T-cell (primary cell): Measurements from ENCODE around the gene TMEM127. TPM values are rescaled to one million over a fixed set of nuclear protein-coding genes. Genes with fewer than 3 reads are reported as not detected.

ENCODE experiments used
- ATAC-seq, 4 experiments: fragments of 200-7000 bp in 3 of 4; fragments of 150-1000 bp in 1 of 4; cut with Tn5 transposase; replicated peaks in 1 of 4; 1 replicate in 3 of 4; 2 replicates in 1 of 4; pipeline ENCODE4 v1.10.0; 2021; ENCODE audit warnings: moderate library complexity in 3 of 4, mild to moderate bottlenecking in 2 of 4, moderate number of reproducible peaks in 1 of 4
- CTCF ChIA-PET, 2 donors: fragments of 300-600 bp; sonication (Branson Sonifier 250); formaldehyde crosslinking; loops; one replicate each; lab custom pipeline; 2022; ENCODE audit warnings: antibody characterized with exemption in 2 of 2; lab: Charles Lee
- POLR2A ChIA-PET, 2 donors: fragments of 300-600 bp; sonication (Branson Sonifier 250); formaldehyde crosslinking; loops; one replicate each; lab custom pipeline; 2022; ENCODE audit warnings: antibody characterized with exemption in 2 of 2; lab: Charles Lee
- DNase-seq, 35 experiments: peaks; one replicate each; pipeline versions ENCODE4 v3.0.0 to v3.0.0-alpha.2; 2013 to 2023
- H3K27ac ChIP-seq: one replicate; pipeline ENCODE4 v1.5.1; 2013; ENCODE audit warnings: low read length
- H3K27me3 ChIP-seq, 2 experiments: replicated peaks in 1 of 2; 1 replicate in 1 of 2; 2 replicates in 1 of 2; pipeline versions ENCODE4 v1.6.1 to v1.7.0; 2013; ENCODE audit warnings: low read length in 1 of 2, mixed read lengths in 1 of 2; ENCODE audit not compliant: control insufficient read depth in 2 of 2, insufficient read depth in 2 of 2; ENCODE audit errors: extremely low read depth in 1 of 2
- H3K36me3 ChIP-seq, 2 donors: 1 replicate in 1 of 2; 2 replicates in 1 of 2; pipeline versions ENCODE4 v1.6.1 to v1.7.0; 2013; ENCODE audit warnings: low read length in 1 of 2; ENCODE audit not compliant: control insufficient read depth in 2 of 2, insufficient read depth in 1 of 2; ENCODE audit errors: extremely low read depth in 1 of 2
- H3K4me1 ChIP-seq, 2 experiments: 1 replicate in 1 of 2; 2 replicates in 1 of 2; pipeline versions ENCODE4 v1.6.1 to v1.7.0; 2013; ENCODE audit warnings: low read length in 2 of 2, mixed read lengths in 1 of 2; ENCODE audit not compliant: insufficient read depth in 2 of 2, control insufficient read depth in 1 of 2; ENCODE audit errors: extremely low read depth in 1 of 2
- H3K4me3 ChIP-seq, 2 donors: 1 replicate in 1 of 2; 2 replicates in 1 of 2; pipeline versions ENCODE4 v1.5.1 to v1.7.0; 2013; ENCODE audit warnings: mild to moderate bottlenecking in 2 of 2, low read length in 1 of 2, moderate library complexity in 1 of 2; ENCODE audit not compliant: control insufficient read depth in 1 of 2; ENCODE audit errors: extremely low read depth in 1 of 2
- H3K9me3 ChIP-seq: 2 replicates; pipeline ENCODE4 v1.7.0; 2013
- H3K27ac Mint-ChIP-seq, 2 donors: one replicate each; pipeline ENCODE4 v1.8.0; 2020 to 2021; ENCODE audit warnings: mild to moderate bottlenecking in 2 of 2, mixed read lengths in 2 of 2
- H3K27me3 Mint-ChIP-seq, 2 donors: one replicate each; pipeline ENCODE4 v1.8.0; 2021 to 2022; ENCODE audit warnings: mixed read lengths in 2 of 2
- H3K36me3 Mint-ChIP-seq: one replicate; pipeline ENCODE4 v1.8.0; 2021; ENCODE audit warnings: mixed read lengths
- H3K4me1 Mint-ChIP-seq, 3 donors: one replicate each; pipeline ENCODE4 v1.8.0; 2020 to 2022; ENCODE audit warnings: mixed read lengths in 3 of 3, mild to moderate bottlenecking in 1 of 3
- H3K4me3 Mint-ChIP-seq, 3 donors: one replicate each; pipeline ENCODE4 v1.8.0; 2020 to 2022; ENCODE audit warnings: mild to moderate bottlenecking in 3 of 3, mixed read lengths in 3 of 3, moderate library complexity in 3 of 3
- H3K9me3 Mint-ChIP-seq, 3 donors: one replicate each; pipeline ENCODE4 v1.8.0; 2020 to 2022; ENCODE audit warnings: mixed read lengths in 3 of 3
- WGBS: methylation state at CpG from one replicate; pipeline ENCODE4 v1.1.5; 2013; ENCODE audit warnings: missing lambda C conversion rate; ENCODE audit not compliant: insufficient coverage; 5-methylcytosine and 5-hydroxymethylcytosine counted together
- total RNA-seq, 35 experiments: library from RNA in 6 of 35; stranded (reverse) in 6 of 35; fragments of 120-200 nt in 1 of 35; gene quantifications; one replicate each; pipeline versions ENCODE4 v1.2.1 to v1.2.4 and lab custom pipeline; 2013 to 2026

Gene TMEM127
- total RNA-seq, 5 donors from 2014 or later (not counting 1 experiment from before 2014, with no cell fraction given), result 31.2 to 43.0 (median 40.4) TPM

- H3K27ac Mint-ChIP-seq, result peak overlapping the region; percentile 97 to 98
- H3K4me3 Mint-ChIP-seq, result peak overlapping the region; percentile 51 to 65 (median 55)
- H3K36me3 Mint-ChIP-seq, result peaks cover 9% of the 10 kb centered on the region
- peak; percentile 84 to 92 (median 88) for ATAC-seq
- DNase-seq, result peak in 34 of 35 experiments; percentile 12 to 66 (median 36)
- H3K4me3 ChIP-seq, result peak overlapping the region; percentile 6 to 20
- ChIA-PET CTCF (interaction anchor here in 1 of 2 donors (1.6 kb wide), 1 partner anchor 23 kb away, joined by 3 read pairs; no protein-coding TSS in a partner anchor), POLR2A (no interaction called here)
- 22% methylated on average over 3 of the region's 5 CpGs for WGBS
- no peaks in the 10 kb centered on the region for H3K9me3 Mint-ChIP-seq
- peak overlapping the region; percentile 94 for H3K27ac ChIP-seq
- no peaks in the 10 kb centered on the region for H3K36me3 ChIP-seq
- H3K27me3 ChIP-seq, result no peaks in the 10 kb centered on the region
- peaks cover 47 to 51% (median 47%) of the 10 kb centered on the region in 3 donors for H3K4me1 Mint-ChIP-seq
- no peaks in the 10 kb centered on the region for H3K9me3 ChIP-seq
- H3K4me1 ChIP-seq, result peaks cover 9 to 41% of the 10 kb centered on the region in 2 experiments
- no peaks in the 10 kb centered on the region for H3K27me3 Mint-ChIP-seq
Observed at GRCh38 chr2:96241900-96242611, 23.7 kb downstream of the TMEM127 start.

GRCh38 chr2:96241227-96241626, 24.6 kb downstream of the TMEM127 start:
- ChIA-PET POLR2A (no interaction called here), CTCF (interaction anchor here (0.5 to 1.6 kb wide), 2 partner anchors 24 to 64 kb away, joined by 3 to 7 read pairs; no protein-coding TSS in a partner anchor)
- no peak for DNase-seq
- Histone ChIP-seq H3K4me3 (no peak overlapping the region), H3K9me3 (no peaks in the 10 kb centered on the region), H3K27ac (peak overlapping the region; percentile 94), H3K4me1 (peaks cover 9 to 33% of the 10 kb centered on the region in 2 experiments), H3K36me3 (no peaks in the 10 kb centered on the region), H3K27me3 (no peaks in the 10 kb centered on the region)
- WGBS, result 83% methylated on average over 1 of the region's 2 CpGs
- no peaks in the 10 kb centered on the region for H3K9me3 Mint-ChIP-seq
- H3K27ac Mint-ChIP-seq, result peak overlapping the region; percentile 97 to 98
- H3K4me1 Mint-ChIP-seq, result peaks cover 39 to 44% (median 40%) of the 10 kb centered on the region in 3 donors
- ATAC-seq, result no peak
- H3K27me3 Mint-ChIP-seq, result no peaks in the 10 kb centered on the region
- peaks cover 9% of the 10 kb centered on the region for H3K36me3 Mint-ChIP-seq
- H3K4me3 Mint-ChIP-seq, result peak overlapping the region in 1 of 3 donors; percentile 65

GRCh38 chr2:96240341-96241038, 25.3 kb downstream of the TMEM127 start:
- peak overlapping the region; percentile 94 for H3K27ac ChIP-seq
- ChIA-PET POLR2A (no interaction called here), CTCF (interaction anchor here in 1 of 2 donors (1.6 kb wide), 1 partner anchor 24 kb away, joined by 3 read pairs; no protein-coding TSS in a partner anchor)
- H3K27me3 ChIP-seq, result no peaks in the 10 kb centered on the region
- Mint-ChIP-seq H3K27me3 (no peaks in the 10 kb centered on the region), H3K9me3 (no peaks in the 10 kb centered on the region), H3K4me3 (no peak overlapping the region), H3K4me1 (peaks cover 32 to 36% (median 33%) of the 10 kb centered on the region in 3 donors), H3K27ac (peak overlapping the region; percentile 97 to 98), H3K36me3 (peaks cover 4% of the 10 kb centered on the region)
- H3K4me1 ChIP-seq, result peaks cover 9 to 29% of the 10 kb centered on the region in 2 experiments
- ATAC-seq, result no peak
- no peaks in the 10 kb centered on the region for H3K36me3 ChIP-seq
- 97% methylated on average over 5 of the region's 9 CpGs for WGBS
- DNase-seq, result no peak
- H3K9me3 ChIP-seq, result no peaks in the 10 kb centered on the region
- H3K4me3 ChIP-seq, result no peak overlapping the region

- H3K4me3 Mint-ChIP-seq, result no peak overlapping the region
- Histone ChIP-seq H3K27me3 (no peaks in the 10 kb centered on the region), H3K4me1 (peaks cover 9 to 26% of the 10 kb centered on the region in 2 experiments), H3K36me3 (no peaks in the 10 kb centered on the region), H3K27ac (no peak overlapping the region), H3K4me3 (no peak overlapping the region), H3K9me3 (no peaks in the 10 kb centered on the region)
- no peak for ATAC-seq
- no peaks in the 10 kb centered on the region for H3K27me3 Mint-ChIP-seq
- 98% methylated on average over 7 of the region's 9 CpGs for WGBS
- POLR2A ChIA-PET, result no interaction called here
- peak overlapping the region in 1 of 2 donors; percentile 6 for H3K27ac Mint-ChIP-seq
- no peaks in the 10 kb centered on the region for H3K9me3 Mint-ChIP-seq
- H3K4me1 Mint-ChIP-seq, result peaks cover 29 to 32% (median 30%) of the 10 kb centered on the region in 3 donors
- peaks cover 4% of the 10 kb centered on the region for H3K36me3 Mint-ChIP-seq
- CTCF ChIA-PET, result no interaction called here
- DNase-seq, result no peak
Observed at GRCh38 chr2:96239745-96240264, 26.0 kb downstream of the TMEM127 start.

- Histone ChIP-seq H3K36me3 (no peaks in the 10 kb centered on the region), H3K4me1 (peaks cover 9 to 26% of the 10 kb centered on the region in 2 experiments), H3K9me3 (no peaks in the 10 kb centered on the region), H3K27ac (no peak overlapping the region), H3K4me3 (no peak overlapping the region), H3K27me3 (no peaks in the 10 kb centered on the region)
- Mint-ChIP-seq H3K4me1 (peaks cover 26 to 30% (median 28%) of the 10 kb centered on the region in 3 donors), H3K4me3 (no peak overlapping the region), H3K27me3 (no peaks in the 10 kb centered on the region), H3K9me3 (no peaks in the 10 kb centered on the region), H3K27ac (no peak overlapping the region), H3K36me3 (peaks cover 4% of the 10 kb centered on the region)
- CTCF ChIA-PET, result no interaction called here
- POLR2A ChIA-PET, result no interaction called here
- 83% methylated on average over 2 of the region's 3 CpGs for WGBS
- ATAC-seq, result no peak
- DNase-seq, result no peak
Observed at GRCh38 chr2:96239091-96239490, 26.7 kb downstream of the TMEM127 start.

- DNase-seq, result no peak
- H3K9me3 Mint-ChIP-seq, result no peaks in the 10 kb centered on the region
- H3K36me3 ChIP-seq, result no peaks in the 10 kb centered on the region
- WGBS, result no CpG with 5 or more reads among the region's 3 CpGs
- H3K27ac Mint-ChIP-seq, result no peak overlapping the region
- H3K9me3 ChIP-seq, result no peaks in the 10 kb centered on the region
- no peaks in the 10 kb centered on the region for H3K27me3 Mint-ChIP-seq
- no peak overlapping the region for H3K4me3 Mint-ChIP-seq
- H3K4me3 ChIP-seq, result no peak overlapping the region
- peaks cover 9 to 25% of the 10 kb centered on the region in 2 experiments for H3K4me1 ChIP-seq
- no peaks in the 10 kb centered on the region for H3K27me3 ChIP-seq
- peaks cover 4% of the 10 kb centered on the region for H3K36me3 Mint-ChIP-seq
- POLR2A ChIA-PET, result no interaction called here
- CTCF ChIA-PET, result no interaction called here
- ATAC-seq, result no peak
- no peak overlapping the region for H3K27ac ChIP-seq
- H3K4me1 Mint-ChIP-seq, result peaks cover 26 to 30% (median 29%) of the 10 kb centered on the region in 3 donors
Observed at GRCh38 chr2:96238266-96238665, 27.5 kb downstream of the TMEM127 start.
